Muscle of leg (tissue), 11 donors: Measurements from ENCODE around the gene RBBP8. TPM values are rescaled to one million over a fixed set of nuclear protein-coding genes. Genes with fewer than 3 reads are reported as not detected.
"Not testable (repeated sequence)": the region's sequence is repeated elsewhere in the genome, so short reads cannot be mapped to it uniquely, and the experiment has no call there.

Experiments used
- DNase-seq: peaks from one replicate; pipeline ENCODE4 v3.0.0; 2013
- H3K27ac ChIP-seq: one replicate; pipeline ENCODE4 v1.5.1; 2013; ENCODE audit warnings: mild to moderate bottlenecking, low read length, control low read depth
- H3K27me3 ChIP-seq: one replicate; pipeline ENCODE4 v1.6.1; 2013; ENCODE audit warnings: low read length; ENCODE audit not compliant: control insufficient read depth, insufficient read depth
- H3K36me3 ChIP-seq: one replicate; pipeline ENCODE4 v1.6.1; 2013; ENCODE audit warnings: low read length; ENCODE audit not compliant: control insufficient read depth, insufficient read depth
- H3K4me1 ChIP-seq: one replicate; pipeline ENCODE4 v1.6.1; 2013; ENCODE audit warnings: low read length; ENCODE audit not compliant: control insufficient read depth, insufficient read depth
- H3K4me3 ChIP-seq: one replicate; pipeline ENCODE4 v1.5.1; 2013; ENCODE audit warnings: low read length, control low read depth
- H3K9me3 ChIP-seq: replicated peaks from 2 replicates; pipeline ENCODE4 v1.6.1; 2013; ENCODE audit warnings: low read depth, low read length; ENCODE audit not compliant: control insufficient read depth
- WGBS: methylation state at CpG from one replicate; pipeline ENCODE4 v1.1.5; 2013; ENCODE audit warnings: missing lambda C conversion rate; ENCODE audit not compliant: insufficient coverage; 5-methylcytosine and 5-hydroxymethylcytosine counted together
- polyA plus RNA-seq, 8 donors: library from polyadenylated mRNA; unstranded; fragments of 120-200 nt; gene quantifications; one replicate each; pipeline versions ENCODE4 v1.2.1 to v1.2.3, GENCODE V29; 2013; ENCODE audit warnings: inconsistent platforms in 1 of 8, low replicate concordance in 1 of 8; ENCODE audit not compliant: insufficient read length in 8 of 8, insufficient read depth in 1 of 8
- total RNA-seq: library from RNA; stranded (reverse); fragments of 120-200 nt; gene quantifications from one replicate; pipeline ENCODE4 v1.2.4, GENCODE V29; 2013

The RBBP8 gene
- total and polyA plus RNA-seq, 9 donors = 9.5 to 21.3 (median 11.8) TPM

DNA sequence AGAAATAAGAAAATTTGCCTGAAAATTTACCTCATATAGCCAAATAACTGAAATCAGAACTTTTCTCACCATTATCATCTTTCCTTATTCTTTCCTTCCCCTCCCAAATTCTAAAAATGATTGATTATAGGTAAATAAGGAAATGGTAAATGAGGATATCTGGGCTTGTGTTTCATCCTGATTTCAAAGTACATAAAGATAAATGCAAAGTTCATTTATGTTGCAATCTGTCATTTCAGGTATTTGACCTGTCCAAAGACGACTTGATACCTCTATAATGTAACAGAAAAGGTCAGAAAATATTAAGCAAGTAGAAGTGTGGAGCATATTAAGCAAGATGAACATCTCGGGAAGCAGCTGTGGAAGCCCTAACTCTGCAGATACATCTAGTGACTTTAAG, 3.4 kb downstream of the RBBP8 start:
- no peaks in the 10 kb centered on the region for H3K4me1 ChIP-seq
- H3K9me3 ChIP-seq = no peaks in the 10 kb centered on the region
- no peak overlapping the region for H3K27ac ChIP-seq
- DNase-seq = no peak
- 60% methylated on average over 1 of the region's 2 CpGs for WGBS
- peaks cover 3% of the 10 kb centered on the region for H3K36me3 ChIP-seq
- no peaks in the 10 kb centered on the region for H3K27me3 ChIP-seq
- H3K4me3 ChIP-seq = no peak overlapping the region

DNA sequence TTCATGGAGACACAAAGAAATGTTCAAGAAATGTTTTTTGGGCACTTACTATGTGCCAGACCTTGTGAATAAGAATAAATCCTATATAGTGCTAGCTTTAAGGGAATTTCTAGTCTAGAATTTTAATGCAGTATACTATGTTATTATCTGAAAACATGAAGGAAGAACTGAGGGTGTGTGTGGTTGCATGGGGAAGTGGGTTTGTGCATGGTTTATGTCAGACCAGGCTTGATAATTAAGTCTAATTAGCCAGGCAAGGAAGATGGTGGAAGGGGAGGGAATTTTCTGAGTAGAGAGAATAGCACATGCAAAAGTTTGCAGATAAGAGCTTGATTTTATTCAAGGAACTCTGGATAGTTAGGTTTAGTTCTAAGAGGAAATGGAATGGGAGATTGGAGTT, 6.5 kb downstream of the RBBP8 start:
- Histone ChIP-seq H3K27ac (no peak overlapping the region), H3K4me1 (no peaks in the 10 kb centered on the region), H3K4me3 (no peak overlapping the region), H3K36me3 (peaks cover 3% of the 10 kb centered on the region), H3K27me3 (no peaks in the 10 kb centered on the region), H3K9me3 (no peaks in the 10 kb centered on the region)
- no peak for DNase-seq

DNA sequence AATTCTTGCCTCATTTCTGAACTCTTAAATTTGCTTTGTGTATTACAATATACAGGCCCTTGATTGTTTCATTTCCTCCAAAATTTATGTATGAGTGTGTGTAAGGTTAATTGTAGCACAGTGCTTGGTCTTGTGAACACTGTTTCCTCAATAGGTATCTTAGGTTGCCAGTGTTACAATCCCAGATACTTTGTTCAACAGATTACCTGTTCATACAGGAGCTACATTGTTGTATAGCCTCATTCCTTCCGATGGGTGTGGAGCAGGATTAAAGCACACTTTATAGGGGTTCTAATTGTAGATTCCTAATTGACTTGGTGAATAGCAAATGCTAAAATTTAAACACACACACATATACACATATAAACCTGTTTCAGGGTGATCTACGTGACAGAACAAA, 10.7 kb downstream of the RBBP8 start:
- no peaks in the 10 kb centered on the region for H3K9me3 ChIP-seq
- no peaks in the 10 kb centered on the region for H3K4me1 ChIP-seq
- no peak overlapping the region for H3K4me3 ChIP-seq
- no peaks in the 10 kb centered on the region for H3K27me3 ChIP-seq
- no CpG with 5 or more reads among the region's 2 CpGs for WGBS
- H3K36me3 ChIP-seq = no peaks in the 10 kb centered on the region
- H3K27ac ChIP-seq = no peak overlapping the region
- DNase-seq = no peak

DNA sequence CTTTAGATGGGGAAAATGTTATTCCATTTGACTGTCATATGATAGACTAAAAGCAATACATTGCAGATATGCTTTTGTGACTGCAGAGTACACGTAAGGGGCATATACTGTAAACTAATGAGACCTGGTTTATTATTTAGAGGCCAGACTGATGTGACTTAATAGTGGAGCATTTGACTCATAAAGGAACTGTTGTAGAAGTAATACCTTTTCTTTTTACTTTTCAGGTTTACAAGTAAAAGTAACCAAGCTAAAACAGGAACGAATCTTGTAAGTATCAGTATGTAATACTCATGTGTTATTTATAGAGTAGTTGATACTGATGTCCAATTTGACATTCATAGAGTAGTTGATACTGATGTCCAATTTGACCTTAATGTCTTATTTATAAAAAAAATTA, 13.1 kb downstream of the RBBP8 start:
- Histone ChIP-seq H3K4me1 (no peaks in the 10 kb centered on the region), H3K36me3 (peaks cover 5% of the 10 kb centered on the region), H3K4me3 (no peak overlapping the region), H3K9me3 (no peaks in the 10 kb centered on the region), H3K27me3 (no peaks in the 10 kb centered on the region), H3K27ac (no peak overlapping the region)
- no peak for DNase-seq
- WGBS = no CpG with 5 or more reads among the region's 2 CpGs

- Histone ChIP-seq H3K9me3 (no peaks in the 10 kb centered on the region), H3K27me3 (no peaks in the 10 kb centered on the region), H3K4me3 (no peak overlapping the region), H3K36me3 (peaks cover 7% of the 10 kb centered on the region), H3K27ac (no peak overlapping the region), H3K4me1 (no peaks in the 10 kb centered on the region)
- no peak for DNase-seq
- no CpG with 5 or more reads among the region's 2 CpGs for WGBS
These were observed 13.7 kb downstream of the RBBP8 start for GRCh38 chr18:22946846-22947245.

DNA sequence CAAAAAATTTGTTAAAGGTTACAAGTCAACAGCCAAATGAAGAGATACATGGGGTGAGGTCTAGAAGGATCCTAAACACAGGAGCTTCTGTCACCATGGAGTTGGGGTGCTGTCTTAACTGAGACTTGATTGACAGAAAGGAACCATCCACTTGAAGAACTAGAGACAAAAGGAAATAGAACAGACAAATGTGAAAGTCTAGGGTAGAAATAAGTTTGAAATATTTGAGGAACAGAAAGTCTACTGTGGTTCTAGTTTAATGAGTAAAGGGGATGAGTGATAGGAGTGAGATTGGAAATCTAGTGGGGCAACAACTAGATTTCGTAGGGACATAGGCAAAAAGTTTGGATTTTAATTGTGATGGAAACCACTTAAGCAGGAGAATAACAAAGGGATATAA, 18.7 kb downstream of the RBBP8 start:
- WGBS = 100% methylated on average over 1 of the region's 1 CpG
- Histone ChIP-seq H3K27ac (no peak overlapping the region), H3K27me3 (no peaks in the 10 kb centered on the region), H3K36me3 (peaks cover 13% of the 10 kb centered on the region), H3K9me3 (no peaks in the 10 kb centered on the region), H3K4me1 (no peaks in the 10 kb centered on the region), H3K4me3 (no peak overlapping the region)
- no peak for DNase-seq

DNA sequence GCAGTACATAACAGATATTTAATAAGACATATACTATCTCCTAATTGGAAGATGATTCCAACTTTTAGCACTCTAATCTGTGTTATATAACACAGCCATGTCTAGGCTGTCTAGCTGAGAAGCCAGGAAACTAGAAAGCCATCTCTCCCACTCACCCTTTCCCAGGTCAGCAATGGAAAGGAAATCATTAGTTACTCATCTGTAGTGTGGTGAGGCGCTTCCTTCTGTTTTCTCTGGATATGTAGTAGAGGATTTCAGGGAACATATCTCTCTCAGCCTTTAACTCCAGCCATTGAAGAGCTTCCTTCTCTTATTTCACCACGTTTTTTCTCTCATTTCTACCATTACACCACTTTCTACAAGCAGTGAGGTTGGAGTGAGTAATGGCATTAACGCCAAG, 19.4 kb downstream of the RBBP8 start:
- H3K27ac ChIP-seq = no peak overlapping the region
- H3K9me3 ChIP-seq = no peaks in the 10 kb centered on the region
- no CpG with 5 or more reads among the region's 3 CpGs for WGBS
- DNase-seq = no peak
- no peaks in the 10 kb centered on the region for H3K27me3 ChIP-seq
- H3K4me3 ChIP-seq = no peak overlapping the region
- peaks cover 13% of the 10 kb centered on the region for H3K36me3 ChIP-seq
- H3K4me1 ChIP-seq = no peaks in the 10 kb centered on the region

- WGBS = 100% methylated on average over 2 of the region's 4 CpGs
- not testable (repeated sequence) for H3K4me1 ChIP-seq, H3K27ac ChIP-seq, H3K27me3 ChIP-seq, DNase-seq, H3K9me3 ChIP-seq, H3K4me3 ChIP-seq
- H3K36me3 ChIP-seq = peaks cover 13% of the 10 kb centered on the region
These were observed 20.9 kb downstream of the RBBP8 start for GRCh38 chr18:22953982-22954381.

- H3K27ac ChIP-seq = no peak overlapping the region
- H3K4me1 ChIP-seq = no peaks in the 10 kb centered on the region
- no peaks in the 10 kb centered on the region for H3K27me3 ChIP-seq
- H3K4me3 ChIP-seq = no peak overlapping the region
- no peaks in the 10 kb centered on the region for H3K9me3 ChIP-seq
- no peak for DNase-seq
- 92% methylated on average over 2 of the region's 3 CpGs for WGBS
- H3K36me3 ChIP-seq = peaks cover 8% of the 10 kb centered on the region
These were observed 23.1 kb downstream of the RBBP8 start for GRCh38 chr18:22956226-22956625.

GRCh38 chr18:22961156-22961555, 28.0 kb downstream of the RBBP8 start:
- H3K9me3 ChIP-seq = no peaks in the 10 kb centered on the region
- H3K36me3 ChIP-seq = no peaks in the 10 kb centered on the region
- H3K27me3 ChIP-seq = no peaks in the 10 kb centered on the region
- no peaks in the 10 kb centered on the region for H3K4me1 ChIP-seq
- 100% methylated on average over 1 of the region's 1 CpG for WGBS
- no peak for DNase-seq
- H3K27ac ChIP-seq = no peak overlapping the region
- H3K4me3 ChIP-seq = no peak overlapping the region

GRCh38 chr18:22962004-22962403, 28.9 kb downstream of the RBBP8 start:
- H3K9me3 ChIP-seq = no peaks in the 10 kb centered on the region
- no peak overlapping the region for H3K27ac ChIP-seq
- no peak for DNase-seq
- no peaks in the 10 kb centered on the region for H3K36me3 ChIP-seq
- H3K27me3 ChIP-seq = no peaks in the 10 kb centered on the region
- H3K4me3 ChIP-seq = no peak overlapping the region
- H3K4me1 ChIP-seq = no peaks in the 10 kb centered on the region
